HT-29 (cell line): Measurements from ENCODE around the gene PNMA8C. TPM values are rescaled to one million over a fixed set of nuclear protein-coding genes. Genes with fewer than 3 reads are reported as not detected.

ENCODE experiments used
- DNase-seq: peaks from one replicate; pipeline ENCODE4 v3.0.0-alpha.2; 2015; ENCODE audit warnings: low spot score
- total RNA-seq: library from RNA; depleted of rRNA; stranded (reverse); fragments of >200 nt; shearing (Covaris generic); gene quantifications from 2 replicates; pipeline ENCODE4 v1.2.3, GENCODE V29; 2014; rRNA removed

PNMA8C gene
- 0.05 TPM in 1 of 2 replicates, not detected in the other for total RNA-seq

DNA sequence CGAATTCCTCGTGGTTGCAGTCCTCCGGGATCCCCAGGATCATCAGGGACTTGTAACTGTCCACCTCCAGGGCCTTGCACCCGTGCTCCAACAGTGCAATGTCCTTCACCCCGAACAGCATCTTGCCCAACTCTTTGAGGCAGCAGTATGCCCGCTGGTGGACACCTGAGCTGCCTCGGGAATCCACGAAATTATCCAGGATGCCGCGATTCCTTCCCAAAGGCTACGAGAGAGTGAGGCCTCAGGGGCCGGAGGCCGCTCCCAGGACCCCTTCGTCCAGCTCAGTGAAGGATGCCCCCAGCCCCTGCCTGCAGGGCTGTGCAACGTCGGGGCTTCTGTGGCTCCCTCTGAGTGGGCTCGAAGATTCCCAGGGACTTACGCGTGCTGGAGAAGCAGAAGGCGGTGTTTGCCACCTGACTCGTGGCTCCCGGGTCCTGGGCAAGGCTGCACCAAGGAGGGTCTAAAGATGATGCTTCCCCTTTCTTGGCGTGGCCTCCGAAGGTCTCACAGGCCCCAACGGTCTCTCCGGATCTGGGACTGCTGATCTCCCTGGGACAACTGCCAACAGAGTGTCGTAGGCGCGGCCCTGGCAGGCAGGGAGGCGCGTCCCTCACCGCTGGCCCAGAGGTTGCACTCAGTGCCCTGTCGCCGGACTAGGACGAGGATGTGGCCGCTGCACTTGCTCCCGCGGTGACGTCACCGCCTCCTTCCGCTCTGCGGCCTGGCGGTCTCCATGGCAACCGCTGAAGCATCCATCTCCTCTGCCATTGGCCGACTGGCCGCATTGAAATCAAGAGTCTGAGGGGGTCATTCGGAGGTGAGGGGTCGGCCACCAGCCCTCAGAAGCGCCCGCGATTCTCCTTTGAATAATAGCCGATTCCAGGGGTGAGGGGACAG is at the start of gene PNMA8C:
Gene PNMA8C, minus strand, starts transcription at position 698 of the 897 bp plus-strand sequence. Its CDS starts 577 bp downstream, at position 121.
- peak; percentile 44 for DNase-seq

DNA sequence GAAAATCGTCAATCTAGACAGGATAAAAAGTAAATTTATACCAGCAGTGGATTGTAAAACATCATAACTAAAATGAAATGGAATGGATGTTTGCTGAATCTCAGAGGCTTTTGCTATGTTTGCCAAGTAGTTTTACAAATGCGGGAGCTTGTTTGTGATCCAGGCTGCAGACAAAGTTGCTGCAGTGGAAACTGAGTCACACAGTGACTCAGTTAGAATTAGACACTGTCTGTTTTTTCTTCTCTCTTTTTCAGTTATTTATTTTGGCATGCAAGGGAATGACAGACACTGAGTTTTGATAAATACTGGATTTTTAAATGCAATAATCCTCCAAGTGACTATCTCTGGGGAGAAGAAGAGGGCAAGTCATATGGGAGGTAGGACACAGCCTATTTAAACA is 47.2 kb upstream of the PNMA8C start:
- no peak for DNase-seq

DNA sequence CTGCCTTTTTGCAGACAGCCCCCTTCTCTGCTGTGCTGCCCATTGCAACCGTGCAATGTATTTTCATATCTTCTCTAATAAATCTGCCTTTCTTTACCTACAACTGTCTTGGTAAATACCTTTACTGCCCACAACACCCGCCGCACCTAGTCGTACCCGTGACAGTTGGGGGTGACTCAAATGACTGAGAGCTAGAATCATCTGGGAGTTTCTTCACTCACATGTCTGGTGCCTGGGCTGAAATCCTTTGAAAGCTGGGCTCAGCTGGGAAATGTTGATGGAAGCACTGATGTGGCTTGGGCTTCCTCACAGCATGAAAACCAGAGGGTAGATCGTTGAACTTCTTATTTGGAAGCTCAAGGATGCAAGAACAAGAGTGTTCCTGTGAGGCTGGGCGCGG is 45.5 kb upstream of the PNMA8C start:
- DNase-seq: no peak

DNA sequence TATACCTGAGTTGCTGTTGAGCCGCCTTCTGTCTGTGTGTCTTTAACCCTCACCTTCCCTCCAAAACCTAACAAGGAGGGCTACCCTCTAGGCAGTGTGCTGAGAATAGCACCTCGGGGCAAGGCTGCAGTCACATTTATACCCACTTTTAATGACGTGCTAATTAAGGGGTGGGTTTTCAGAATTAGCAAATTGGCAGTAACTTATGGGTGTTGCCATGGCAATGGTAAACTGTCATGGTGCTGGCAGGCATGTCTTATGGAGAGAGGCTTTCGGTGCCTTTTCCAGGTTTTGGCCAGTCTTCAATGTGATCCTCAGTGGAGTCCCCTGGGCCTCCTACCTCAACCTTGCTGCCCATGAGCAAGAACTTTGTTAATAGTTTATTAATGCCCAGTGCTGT is 43.9 kb upstream of the PNMA8C start:
- no peak for DNase-seq

DNA sequence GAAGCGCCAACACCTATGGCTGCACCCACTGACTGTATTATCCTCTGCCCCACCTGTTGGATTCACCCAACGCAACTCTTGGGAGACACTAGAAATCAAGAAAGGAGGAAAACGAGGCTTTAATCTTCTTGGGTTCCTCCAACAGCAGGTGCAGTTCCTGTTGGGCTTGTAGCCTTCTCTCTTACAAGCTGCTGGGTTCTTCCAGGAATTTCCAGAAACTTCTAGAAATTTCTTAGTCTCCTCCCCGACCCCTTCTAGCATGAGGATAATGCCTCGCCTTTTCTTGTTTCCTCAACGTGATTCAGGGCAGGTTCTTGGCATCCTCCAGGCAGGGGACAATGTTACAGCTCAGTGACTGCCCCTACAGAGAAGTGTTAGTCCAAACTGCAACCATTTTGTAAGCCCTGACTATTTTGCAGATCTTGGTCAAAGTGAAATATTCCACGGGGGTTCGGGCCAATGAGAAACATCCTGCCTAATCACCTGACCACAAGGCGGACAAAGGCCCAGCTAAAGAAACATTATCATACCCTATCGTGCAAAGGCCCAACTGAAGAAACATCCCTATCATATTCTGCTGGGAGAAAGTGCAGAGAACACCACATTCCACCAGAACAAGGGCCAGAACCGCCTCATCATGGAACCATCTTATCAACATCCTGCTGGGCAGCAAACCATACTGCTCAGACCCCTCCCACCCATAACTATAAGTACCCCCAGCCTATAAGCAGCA is 43.2 kb upstream of the PNMA8C start:
- DNase-seq: no peak

DNA sequence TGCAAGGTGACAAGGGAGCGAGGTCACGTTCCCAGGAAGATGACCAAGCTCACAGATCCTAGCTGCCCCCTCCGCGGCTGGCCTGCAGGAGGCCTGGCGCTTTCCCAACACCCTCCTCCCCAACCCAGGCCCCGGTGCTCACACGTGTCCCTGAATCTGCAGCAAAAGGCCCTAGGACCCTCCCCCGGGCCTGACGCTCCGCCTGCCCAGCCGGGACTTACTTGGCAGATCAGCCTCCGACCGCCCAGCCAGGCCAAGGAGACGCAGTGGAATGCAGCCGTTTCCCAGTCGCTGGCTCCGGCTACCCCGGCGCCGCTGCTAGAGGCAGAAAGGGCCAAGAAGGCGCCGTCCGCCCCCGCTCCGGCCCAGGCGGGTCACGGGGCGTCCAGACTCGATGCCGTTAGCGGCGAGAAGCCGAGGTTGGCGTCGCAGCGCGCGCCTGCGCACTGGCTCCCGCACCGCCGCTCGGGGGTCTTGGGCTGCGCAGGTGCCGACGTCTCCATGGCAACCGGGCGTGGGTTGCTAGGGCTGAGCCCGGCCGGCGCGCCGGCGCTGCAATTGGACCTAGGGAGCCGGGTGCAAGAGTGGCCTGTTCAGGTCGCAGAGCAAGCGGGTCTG is 42.5 kb upstream of the PNMA8C start, which contains the start of gene PNMA8A:
Gene PNMA8A, minus strand, starts transcription at position 448 of the 618 bp plus-strand sequence. CDS start 528 bp downstream, outside the sequence.
- DNase-seq: no peak

DNA sequence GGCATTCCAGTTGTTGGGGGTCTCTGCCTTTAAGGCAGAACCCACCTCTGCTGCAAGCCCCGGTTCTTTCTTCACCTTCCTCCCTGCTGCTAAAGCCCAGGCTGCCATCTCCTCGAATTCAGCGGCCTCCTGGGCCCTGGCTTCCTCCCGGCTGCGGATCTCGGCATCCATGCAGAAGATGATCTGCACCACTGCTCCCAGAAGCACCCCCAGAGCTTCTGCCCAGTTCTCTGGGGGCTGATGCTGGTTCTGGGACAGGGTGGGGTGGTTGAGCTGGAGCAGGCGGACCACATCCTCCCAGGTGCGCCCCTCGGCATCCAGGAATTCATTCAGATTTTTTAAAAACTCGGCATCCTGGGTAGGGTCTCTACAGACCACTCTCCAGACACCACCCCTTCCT is 41.6 kb upstream of the PNMA8C start:
- no peak for DNase-seq

DNA sequence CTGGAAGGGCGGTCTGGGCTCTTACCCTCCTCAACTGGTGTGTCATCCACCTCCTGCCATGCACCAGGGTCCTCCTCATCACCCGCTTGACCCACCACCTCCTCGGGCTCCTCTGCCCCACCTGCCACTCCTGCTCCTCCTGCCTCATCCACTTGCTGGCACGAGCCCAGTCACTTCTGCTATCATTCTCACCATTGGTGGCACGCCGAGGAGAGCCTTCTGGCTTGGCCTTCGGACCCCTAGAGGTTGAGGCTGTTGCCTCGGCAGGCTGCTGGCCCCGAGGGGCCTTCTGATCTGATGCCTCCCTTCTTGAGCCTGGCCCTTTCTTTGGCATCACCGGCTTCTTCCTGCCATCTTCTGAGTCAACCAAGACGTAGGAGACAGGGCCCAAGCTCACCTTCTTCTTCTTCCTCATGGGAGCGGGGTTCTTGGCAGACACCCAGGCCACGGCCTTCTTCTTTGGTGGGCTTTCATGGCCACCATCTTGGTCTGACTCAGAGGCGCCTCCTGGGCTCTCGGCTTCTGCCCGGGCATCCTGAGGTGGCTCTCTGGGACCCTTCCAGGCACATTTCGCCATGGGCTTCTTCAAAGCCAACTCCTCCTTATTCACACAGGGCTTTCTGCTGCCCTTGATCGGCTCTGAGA is 40.9 kb upstream of the PNMA8C start:
- DNase-seq: no peak

DNA sequence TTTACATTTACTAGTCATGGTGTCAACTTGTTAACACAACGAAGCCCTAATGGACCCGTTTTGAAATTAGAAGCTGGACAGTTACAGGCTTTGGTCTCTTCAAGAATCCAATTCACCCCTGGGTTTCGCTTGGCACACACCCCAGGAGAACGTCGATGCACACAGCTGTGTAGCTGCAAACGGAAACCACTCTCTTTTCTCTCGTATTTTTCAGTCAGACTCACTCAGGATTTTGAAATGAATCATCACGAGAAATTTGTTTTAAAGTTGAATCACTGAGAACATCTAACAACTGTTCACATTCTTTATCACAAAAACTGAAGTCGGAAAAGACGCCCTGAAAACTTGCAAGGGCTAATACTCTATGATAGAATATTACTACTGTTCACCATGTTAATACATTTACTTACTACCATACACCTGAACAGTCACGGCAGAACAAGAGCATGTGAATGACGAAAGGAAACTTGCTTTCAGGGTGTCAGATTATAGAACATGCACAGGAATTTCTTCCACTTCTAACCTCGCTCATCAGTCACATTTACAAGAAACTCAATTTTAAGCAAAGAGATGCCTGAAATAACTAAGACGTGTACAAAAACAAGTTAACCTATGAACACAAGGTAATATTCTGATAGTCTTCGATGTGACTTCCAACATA is 37.9 kb upstream of the PNMA8C start:
- no peak for DNase-seq

DNA sequence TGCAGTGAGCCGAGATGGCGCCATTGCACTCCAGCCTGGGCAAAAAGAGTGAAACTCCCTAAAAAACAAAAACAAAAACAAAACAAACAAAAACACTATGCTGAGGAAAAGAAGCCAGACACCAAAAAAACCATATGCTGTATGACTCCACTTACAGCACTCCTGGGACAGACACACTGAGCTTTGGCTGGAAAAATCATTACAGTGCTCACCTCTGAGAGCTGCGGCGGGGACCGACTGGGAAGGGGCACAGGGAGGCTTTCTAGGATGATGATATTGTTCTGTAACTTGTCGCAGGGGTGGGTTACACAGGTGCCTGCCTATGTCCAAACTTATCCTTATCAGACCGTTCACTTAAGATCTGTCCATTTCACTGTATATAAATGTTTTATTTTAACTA is 34.8 kb upstream of the PNMA8C start:
- DNase-seq: no peak

DNA sequence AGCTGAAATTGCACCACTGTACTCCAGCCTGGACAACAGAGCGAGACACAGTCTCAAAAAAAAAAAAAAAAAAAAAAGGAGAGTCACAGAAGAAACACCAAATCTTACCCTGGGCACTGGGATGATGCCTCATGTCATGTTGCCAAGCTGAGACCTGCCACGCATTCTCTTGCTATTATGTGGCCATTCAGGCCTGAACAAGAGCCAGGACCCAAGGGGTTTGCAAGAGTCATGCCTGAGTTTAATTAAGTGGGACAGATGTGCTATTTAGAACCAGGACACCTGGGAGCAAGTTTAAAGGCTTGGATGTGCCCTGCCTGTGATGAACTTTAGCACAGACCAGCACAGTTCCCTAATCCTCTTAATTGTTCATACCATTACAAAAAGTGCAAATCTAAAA is 32.8 kb upstream of the PNMA8C start:
- no peak for DNase-seq

DNA sequence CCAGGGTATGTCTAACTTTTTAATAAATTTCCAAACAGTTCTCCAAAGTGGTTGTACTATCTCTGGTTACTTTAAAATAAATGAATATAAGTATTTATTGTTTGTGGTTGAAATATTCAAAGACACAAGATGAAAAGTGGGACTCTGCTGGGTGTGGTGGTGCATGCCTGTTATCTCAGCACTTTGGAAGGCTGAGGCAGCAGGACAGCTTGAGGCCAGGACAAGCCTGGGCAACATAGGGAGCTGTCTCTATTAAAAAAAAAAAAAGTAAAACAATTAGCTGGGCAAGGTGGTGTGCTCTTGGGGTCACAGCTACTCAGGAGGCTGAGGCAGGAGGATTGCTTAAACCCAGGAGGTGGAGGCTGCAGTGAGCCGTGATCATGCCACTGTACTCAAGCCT is 32.2 kb upstream of the PNMA8C start:
- no peak for DNase-seq

DNA sequence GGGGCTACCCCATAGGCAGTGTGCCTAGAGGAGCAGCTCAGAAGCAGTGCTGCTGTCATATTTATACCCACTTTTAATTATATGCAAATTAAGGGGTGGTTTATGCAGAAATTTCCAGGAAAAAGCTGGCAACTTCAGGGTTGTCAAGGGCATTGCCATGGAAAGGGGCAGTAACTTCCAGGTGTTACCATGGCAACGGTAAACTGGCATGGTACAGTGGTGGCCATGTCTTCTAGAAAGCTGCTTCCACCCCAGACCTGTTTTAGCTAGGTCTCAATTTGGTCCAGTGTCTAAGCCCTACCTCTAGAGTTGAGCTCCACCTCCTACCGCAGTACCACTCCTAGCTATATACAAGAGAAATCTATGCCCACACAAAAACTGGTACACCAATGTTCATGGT is 31.3 kb upstream of the PNMA8C start:
- DNase-seq: no peak

DNA sequence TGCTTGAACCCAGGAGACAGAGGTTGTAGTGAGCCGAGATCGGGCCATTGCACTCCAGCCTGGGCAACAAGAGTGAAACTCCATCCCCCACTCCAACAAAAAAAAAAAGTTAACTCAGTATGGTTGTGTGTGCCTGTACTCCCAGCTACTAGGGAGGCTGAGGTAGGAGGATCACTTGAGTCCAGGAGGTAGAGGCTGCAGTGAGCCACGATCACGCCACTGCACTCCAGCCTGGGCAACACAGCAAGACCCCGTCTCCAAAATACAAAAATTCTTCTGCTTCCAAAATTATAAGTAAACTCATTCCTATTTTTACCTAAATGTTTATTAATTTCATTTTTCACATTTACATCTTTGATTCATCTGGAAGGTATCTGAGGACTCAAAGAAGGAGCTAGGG is 28.2 kb upstream of the PNMA8C start:
- DNase-seq: no peak

DNA sequence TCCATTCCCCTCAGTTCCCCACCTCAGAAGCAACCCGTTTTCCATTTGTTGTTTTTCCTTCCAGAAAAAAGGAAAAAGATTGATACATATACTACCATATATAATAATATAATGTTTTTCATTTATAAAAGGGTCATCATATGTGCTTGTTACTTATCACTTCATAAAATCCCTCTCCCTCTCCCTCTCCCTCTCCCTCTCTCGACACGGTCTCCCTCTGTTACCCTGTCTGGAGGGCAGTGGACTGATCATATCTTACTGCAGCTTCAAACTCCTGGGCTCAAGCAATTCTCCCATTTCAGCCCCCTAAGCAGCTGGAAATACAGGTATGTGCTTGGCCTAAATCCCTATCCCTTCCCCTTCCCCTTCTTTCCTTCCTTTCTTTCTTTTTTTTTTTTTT is 25.5 kb upstream of the PNMA8C start:
- DNase-seq: no peak

DNA sequence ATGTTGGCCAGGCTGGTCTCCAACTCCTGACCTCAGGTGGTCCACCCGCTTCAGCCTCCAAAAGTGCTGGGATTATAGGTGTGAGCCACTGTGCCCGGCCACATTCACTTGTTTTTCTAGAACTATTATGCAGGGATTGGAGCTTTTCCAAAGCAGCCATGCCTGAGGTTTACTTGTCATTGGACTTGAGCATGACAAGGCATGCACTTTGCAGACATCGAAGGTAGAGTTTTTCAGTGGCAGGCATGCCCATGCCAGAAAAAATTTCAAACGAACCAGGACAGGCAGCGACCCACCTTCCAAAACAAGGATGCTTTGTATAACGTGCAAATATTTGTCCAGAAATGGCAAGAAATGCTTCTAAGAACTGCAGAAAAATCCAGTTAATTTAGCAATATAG is 24.9 kb upstream of the PNMA8C start:
- no peak for DNase-seq

DNA sequence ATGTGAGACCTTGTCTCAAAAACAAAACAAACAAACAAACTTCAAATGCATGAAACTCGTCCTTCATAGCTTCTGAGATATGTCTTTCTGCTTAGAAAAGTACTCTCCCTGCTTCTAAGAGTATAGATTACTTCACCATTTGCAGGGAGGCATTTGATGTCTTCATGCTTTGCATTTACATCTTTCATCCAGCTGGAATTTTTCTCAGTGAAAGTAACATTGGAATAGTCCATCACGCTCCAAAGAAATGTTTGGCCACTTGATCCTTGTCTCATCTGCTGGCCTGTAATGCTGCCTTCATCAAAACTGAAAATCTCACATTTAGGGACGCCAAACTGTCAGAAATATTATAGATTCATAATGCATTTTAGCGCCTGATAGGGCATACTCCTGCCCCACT is 23.4 kb upstream of the PNMA8C start:
- DNase-seq: no peak

DNA sequence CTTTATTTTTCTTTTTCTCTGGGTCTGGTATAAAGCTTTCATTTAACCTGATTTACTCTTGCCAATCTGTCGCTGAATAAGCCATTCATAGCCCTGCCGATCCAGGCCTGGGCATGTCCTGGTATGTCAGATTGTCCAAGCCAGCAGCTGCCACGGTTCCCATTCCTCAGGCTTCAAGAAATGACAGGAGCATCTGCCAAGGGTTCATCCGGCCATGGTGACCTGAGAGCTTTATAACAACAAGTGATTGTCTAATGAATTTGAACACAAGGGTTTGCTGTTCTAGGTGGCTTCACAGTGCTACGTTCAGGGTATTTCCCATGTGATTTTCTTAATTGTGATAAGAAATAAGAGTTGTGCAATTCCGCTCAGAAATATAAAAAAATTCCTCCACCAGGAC is 22.6 kb upstream of the PNMA8C start:
- no peak for DNase-seq

DNA sequence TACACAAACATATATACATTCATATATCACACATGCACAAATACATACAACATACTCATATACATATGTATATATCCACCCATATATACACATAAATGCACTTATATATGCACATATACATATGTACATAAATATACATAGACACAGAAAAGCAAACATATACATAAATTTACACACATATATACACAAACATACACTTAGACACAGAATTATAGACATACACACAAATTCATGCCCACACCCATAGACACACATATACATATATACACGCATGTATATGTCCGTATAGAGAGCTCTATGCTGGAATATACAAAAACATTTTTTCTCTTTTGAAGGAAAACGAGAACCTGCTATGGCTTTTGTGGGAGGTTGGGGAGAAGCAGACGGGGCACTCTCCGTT is 22.0 kb upstream of the PNMA8C start:
- DNase-seq: no peak

DNA sequence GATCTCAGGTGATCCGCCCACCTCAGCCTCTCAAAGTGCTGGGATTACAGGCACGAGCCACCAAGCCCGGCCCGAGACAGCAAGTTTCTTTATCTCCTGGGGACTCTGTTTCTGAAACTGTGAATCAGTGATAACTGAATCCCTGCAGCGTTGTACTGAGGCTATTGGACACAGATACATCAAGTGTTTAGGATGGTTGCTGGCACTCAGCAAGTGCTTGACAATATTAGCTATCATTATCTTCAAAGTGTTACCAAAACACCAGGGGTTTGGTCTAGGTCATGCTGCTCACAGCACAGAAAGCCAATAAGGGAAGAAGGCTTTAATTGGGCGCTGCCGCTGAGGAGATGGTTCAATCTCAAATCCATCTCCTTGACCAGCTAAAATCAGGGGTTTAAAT is 20.5 kb upstream of the PNMA8C start:
- no peak for DNase-seq

DNA sequence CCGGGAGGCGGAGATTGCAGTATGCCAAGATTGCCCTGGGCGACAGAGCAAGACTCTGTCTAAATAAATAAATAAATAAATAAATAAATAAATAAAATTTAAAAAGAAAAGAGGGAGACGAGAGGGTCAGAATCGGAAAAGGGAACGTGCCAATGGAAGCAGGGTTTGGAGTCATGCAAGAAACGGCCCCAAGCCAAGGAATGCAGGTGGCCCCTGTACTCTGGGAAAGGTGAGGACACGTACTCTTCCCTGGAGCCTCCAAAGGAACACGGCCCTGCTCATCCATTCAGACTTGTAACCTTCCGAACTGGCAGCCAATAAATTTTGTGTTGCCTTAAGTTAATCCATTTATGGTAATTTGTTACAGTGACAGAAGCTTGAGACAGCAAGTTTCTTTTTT is 19.9 kb upstream of the PNMA8C start:
- DNase-seq: no peak
